NCI-H2227 (cell line): ENCODE results near the gene HAPLN1.
"Not testable (repeated sequence)": the region's sequence is repeated elsewhere in the genome, so short reads cannot be mapped to it uniquely, and the experiment has no call there.

Experiments
- DNase-seq: peaks from one replicate; lab custom pipeline; 2025; ENCODE audit not compliant: unreplicated experiment; lab: John Stamatoyannopoulos, UW

HAPLN1 gene

GRCh38 chr5:83720836-83721537 lies at the start of gene HAPLN1:
HAPLN1 (minus strand) TSS chr5:83720855; CDS start chr5:83673523, 47,332 bp downstream.
- peak; percentile 12 for DNase-seq

- DNase-seq: no peak
These were observed 46.8 kb upstream of the HAPLN1 start for GRCh38 chr5:83767409-83767992.

- no peak for DNase-seq
These were observed 43.4 kb upstream of the HAPLN1 start for GRCh38 chr5:83764101-83764500.

- DNase-seq: no peak
These were observed 39.9 kb upstream of the HAPLN1 start for GRCh38 chr5:83760579-83760978.

GRCh38 chr5:83752700-83753099 lies 32.0 kb upstream of the HAPLN1 start:
- no peak for DNase-seq

GRCh38 chr5:83751201-83751600 lies 30.5 kb upstream of the HAPLN1 start:
- no peak for DNase-seq

- no peak for DNase-seq
These were observed 30.1 kb upstream of the HAPLN1 start for GRCh38 chr5:83750749-83751148.

- no peak for DNase-seq
These were observed 25.2 kb upstream of the HAPLN1 start for GRCh38 chr5:83745816-83746215.

- no peak for DNase-seq
These were observed 24.2 kb upstream of the HAPLN1 start for GRCh38 chr5:83744821-83745220.

GRCh38 chr5:83742089-83742488 lies 21.4 kb upstream of the HAPLN1 start:
- DNase-seq: no peak

- no peak for DNase-seq
These were observed 20.9 kb upstream of the HAPLN1 start for GRCh38 chr5:83741571-83741970.

- DNase-seq: no peak
These were observed 20.1 kb upstream of the HAPLN1 start for GRCh38 chr5:83740741-83741140.

- DNase-seq: not testable (repeated sequence)
These were observed 15.5 kb upstream of the HAPLN1 start for GRCh38 chr5:83736169-83736568.

- not testable (repeated sequence) for DNase-seq
These were observed 14.4 kb upstream of the HAPLN1 start for GRCh38 chr5:83735058-83735457.

- DNase-seq: no peak
These were observed 11.0 kb upstream of the HAPLN1 start for GRCh38 chr5:83731638-83732037.

GRCh38 chr5:83729362-83729761 lies 8.7 kb upstream of the HAPLN1 start:
- no peak for DNase-seq

- DNase-seq: no peak
These were observed 6.3 kb upstream of the HAPLN1 start for GRCh38 chr5:83726912-83727311.

- no peak for DNase-seq
These were observed 4.3 kb upstream of the HAPLN1 start for GRCh38 chr5:83724935-83725334.

GRCh38 chr5:83724001-83724400 lies 3.3 kb upstream of the HAPLN1 start:
- no peak for DNase-seq

- DNase-seq: no peak
These were observed 2.4 kb upstream of the HAPLN1 start for GRCh38 chr5:83723031-83723430.

GRCh38 chr5:83721953-83722901 lies 1.6 kb upstream of the HAPLN1 start:
- peak; percentile 85 for DNase-seq
